KOPT-K1 (cell line): ENCODE data around the gene ADRB1.

Experiments used
- H3K27ac ChIP-seq: fragments of 200-600 bp; sonication (generic); 2 replicates; pipeline ENCODE4 v1.5.1; 2016; ENCODE audit warnings: antibody characterized with exemption, mild to moderate bottlenecking, low read depth, low read length; ENCODE audit not compliant: poor library complexity, severe bottlenecking
- H3K36me3 ChIP-seq: fragments of 200-600 bp; sonication (generic); 2 replicates; pipeline ENCODE4 v1.5.1; 2017; ENCODE audit warnings: antibody characterized with exemption, mild to moderate bottlenecking, low read length, moderate library complexity; ENCODE audit not compliant: insufficient read depth
- H3K9me3 ChIP-seq: fragments of 200-600 bp; sonication (generic); 2 replicates; pipeline ENCODE4 v1.5.1; 2017; ENCODE audit warnings: antibody characterized with exemption, low read length, mild to moderate bottlenecking; ENCODE audit not compliant: insufficient read depth, poor library complexity, severe bottlenecking

ADRB1 gene

DNA sequence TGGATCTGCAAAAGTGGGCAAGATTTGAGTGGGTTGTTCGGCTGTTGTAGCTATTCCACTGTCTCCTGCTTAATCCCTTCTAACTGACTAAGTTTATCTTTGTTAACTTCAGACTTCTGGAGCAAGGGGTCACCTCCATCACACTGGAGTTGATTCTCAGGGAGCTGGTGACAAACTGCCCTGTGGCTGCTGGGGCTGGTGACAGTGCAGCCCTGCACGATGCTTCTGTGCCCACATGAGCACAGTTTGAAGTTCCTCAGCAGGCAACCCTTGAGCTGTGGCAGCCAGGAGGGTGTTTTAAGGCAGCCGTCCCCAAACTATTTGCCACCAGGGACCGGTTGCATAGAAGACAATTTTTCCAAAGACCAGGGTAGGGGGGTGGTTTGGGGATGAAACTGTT is 40.5 kb downstream of the ADRB1 start:
- Histone ChIP-seq H3K27ac (no peak overlapping the region), H3K36me3 (no peaks in the 10 kb centered on the region), H3K9me3 (no peaks in the 10 kb centered on the region)

DNA sequence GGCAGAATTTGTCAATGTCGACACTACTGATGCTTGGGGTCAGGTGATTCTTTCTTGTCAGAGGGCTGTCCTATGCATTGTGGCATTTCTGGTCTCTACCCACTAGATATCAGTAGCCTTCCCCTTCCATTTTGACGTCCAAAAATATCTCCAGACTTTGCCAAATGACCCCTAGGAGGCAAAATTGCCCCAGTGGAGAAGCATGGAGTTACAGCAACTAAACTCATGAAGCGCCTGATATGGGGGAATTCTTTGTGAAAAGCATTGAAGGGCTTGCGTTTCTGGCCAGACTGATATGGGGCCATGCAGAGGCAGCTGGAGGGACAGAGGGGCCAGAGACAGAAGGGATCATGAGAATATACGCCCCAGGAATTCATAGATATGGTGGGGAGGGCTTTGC is 43.6 kb downstream of the ADRB1 start:
- Histone ChIP-seq H3K27ac (no peak overlapping the region), H3K36me3 (no peaks in the 10 kb centered on the region), H3K9me3 (no peaks in the 10 kb centered on the region)

DNA sequence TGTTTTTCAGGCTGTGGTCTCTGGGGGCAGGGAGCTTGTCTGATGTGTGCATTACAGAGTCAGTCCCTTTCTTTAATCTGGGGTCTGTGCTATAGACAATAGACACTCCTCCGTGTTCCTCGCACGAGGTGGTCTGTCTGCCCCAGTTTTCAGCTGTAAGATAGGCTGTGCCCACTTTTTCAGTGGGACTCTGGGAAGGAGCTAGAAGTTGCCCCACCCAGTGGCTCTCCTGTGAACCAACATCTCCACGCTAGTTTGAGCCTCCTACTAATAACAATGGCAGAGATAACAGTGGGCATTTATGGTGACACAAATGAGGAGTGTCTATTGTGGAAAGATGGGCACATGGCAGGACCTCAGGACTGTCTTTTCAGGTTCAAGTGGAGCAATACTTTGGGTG is 44.0 kb downstream of the ADRB1 start:
- no peaks in the 10 kb centered on the region for H3K36me3 ChIP-seq
- H3K9me3 ChIP-seq: no peaks in the 10 kb centered on the region
- no peak overlapping the region for H3K27ac ChIP-seq

DNA sequence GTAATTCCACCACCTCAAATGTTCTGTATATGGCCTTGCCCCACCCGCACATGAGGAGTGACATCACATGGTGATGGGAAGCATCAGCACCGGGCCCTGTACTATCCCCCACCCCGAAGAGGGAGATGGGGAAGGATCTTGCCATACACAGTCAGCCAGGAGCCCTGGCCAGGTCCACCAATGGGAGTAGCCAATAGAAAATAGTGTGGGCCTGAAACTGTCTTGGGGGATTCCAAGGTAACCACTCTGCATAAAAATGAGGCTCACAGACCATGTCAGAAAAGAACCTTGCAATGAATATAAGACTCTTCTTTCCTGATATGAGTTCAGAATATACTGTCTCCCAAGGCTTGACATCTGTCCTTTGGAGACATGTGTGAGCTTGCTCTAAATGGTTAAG is 51.1 kb downstream of the ADRB1 start:
- Histone ChIP-seq H3K36me3 (no peaks in the 10 kb centered on the region), H3K9me3 (peaks cover 14% of the 10 kb centered on the region), H3K27ac (no peak overlapping the region)

DNA sequence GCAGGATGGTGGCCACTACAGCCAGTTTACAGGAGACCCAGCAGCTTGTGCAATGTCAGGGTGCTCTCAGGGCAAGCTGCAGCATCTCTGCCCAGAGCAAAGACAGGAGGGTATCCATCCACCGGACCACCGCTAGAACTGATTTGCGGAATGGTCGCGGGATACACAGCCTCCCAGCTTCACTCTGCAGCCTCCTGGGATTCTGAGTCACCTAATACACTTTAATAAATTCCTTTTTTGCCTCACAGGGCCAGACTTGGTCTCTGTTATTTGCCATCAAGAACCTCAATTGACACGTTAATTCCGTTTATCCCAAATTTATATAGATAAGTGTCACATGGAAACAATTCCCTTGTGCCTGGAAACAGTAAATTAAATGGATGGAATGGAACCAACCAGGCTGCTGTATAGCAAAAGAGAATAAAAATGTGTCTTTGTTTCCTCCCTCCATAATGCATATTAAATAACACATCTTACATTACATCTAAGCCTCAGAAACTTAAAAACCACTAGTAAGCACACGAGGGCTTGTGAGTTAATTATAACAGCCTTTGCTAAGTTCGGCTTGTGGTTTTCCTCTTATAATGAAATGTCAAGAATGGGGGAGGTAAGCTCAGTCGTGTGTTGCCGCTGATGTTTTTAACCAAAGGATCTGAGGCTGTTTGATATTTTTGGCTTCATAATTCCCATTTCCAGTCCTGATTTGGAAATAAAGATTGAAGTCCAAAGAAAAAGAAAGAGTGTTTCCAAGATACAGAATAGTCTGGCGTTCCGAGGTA is 52.1 kb downstream of the ADRB1 start:
- H3K27ac ChIP-seq: no peak overlapping the region
- no peaks in the 10 kb centered on the region for H3K36me3 ChIP-seq
- H3K9me3 ChIP-seq: peaks cover 14% of the 10 kb centered on the region
